Measurements from ENCODE around the gene CHAMP1.
"Not testable (repeated sequence)": the region's sequence is repeated elsewhere in the genome, so short reads cannot be mapped to it uniquely, and the experiment has no call there.

The CHAMP1 gene

GRCh38 chr13:114333881-114334280 is 19.6 kb downstream of the CHAMP1 start:
- DNase-seq (ENCODE audit: low read depth, low spot score) = not testable (repeated sequence)

- DNase-seq (ENCODE audit: low read depth, low spot score) = no peak
These were observed 20.2 kb downstream of the CHAMP1 start for GRCh38 chr13:114334305-114335053.

GRCh38 chr13:114336457-114336856 is 22.2 kb downstream of the CHAMP1 start:
- DNase-seq (ENCODE audit: low read depth, low spot score) = not testable (repeated sequence)

GRCh38 chr13:114338959-114339358 is 24.7 kb downstream of the CHAMP1 start:
- DNase-seq (ENCODE audit: low read depth, low spot score) = no peak

GRCh38 chr13:114339857-114340534 is 25.7 kb downstream of the CHAMP1 start:
- DNase-seq (ENCODE audit: low read depth, low spot score) = no peak

GRCh38 chr13:114341003-114341777 is 26.9 kb downstream of the CHAMP1 start:
- no peak for DNase-seq (ENCODE audit: low read depth, low spot score)

- not testable (repeated sequence) for DNase-seq (ENCODE audit: low read depth, low spot score)
These were observed 33.0 kb downstream of the CHAMP1 start for GRCh38 chr13:114347256-114347655.

GRCh38 chr13:114352763-114353162 is 38.5 kb downstream of the CHAMP1 start:
- DNase-seq (ENCODE audit: low read depth, low spot score) = peak; percentile 83

- DNase-seq (ENCODE audit: low read depth, low spot score) = not testable (repeated sequence)
These were observed 39.1 kb downstream of the CHAMP1 start for GRCh38 chr13:114353382-114353781.
